Astrocyte (in vitro differentiated cells and primary cell): ENCODE data around the gene ZCCHC12. TPM values are rescaled to one million over a fixed set of nuclear protein-coding genes. Genes with fewer than 3 reads are reported as not detected.

Source experiments
- DNase-seq: peaks from one replicate; pipeline ENCODE4 v3.0.0-alpha.2; 2010; ENCODE audit warnings: low read depth
- FAIRE-seq: peaks from 2 replicates; lab custom pipeline; 2011; peaks lifted over from hg19 to GRCh38; lab: Jason Lieb, UNC
- H2AFZ ChIP-seq: 2 replicates; pipeline ENCODE4 v1.6.0; 2012; ENCODE audit warnings: low read depth, low read length, inconsistent platforms
- H3K27ac ChIP-seq: 2 replicates; pipeline ENCODE4 v1.5.1; 2011; ENCODE audit warnings: low read depth, low read length, inconsistent platforms
- H3K27me3 ChIP-seq: 2 replicates; pipeline ENCODE4 v1.6.0; 2011; ENCODE audit warnings: low read length, inconsistent platforms; ENCODE audit not compliant: insufficient read depth
- H3K36me3 ChIP-seq: 2 replicates; pipeline ENCODE4 v1.5.1; 2011; ENCODE audit warnings: low read length, inconsistent platforms; ENCODE audit not compliant: insufficient read depth
- H3K4me1 ChIP-seq: 2 replicates; pipeline ENCODE4 v1.5.1; 2011; ENCODE audit warnings: low read length, inconsistent platforms; ENCODE audit not compliant: insufficient read depth
- H3K4me2 ChIP-seq: 2 replicates; pipeline ENCODE4 v1.6.0; 2012; ENCODE audit warnings: low read length, inconsistent platforms
- H3K4me3 ChIP-seq: 2 replicates; pipeline ENCODE4 v1.5.1; 2011; ENCODE audit warnings: low read depth, mild to moderate bottlenecking, low read length, inconsistent platforms; ENCODE audit not compliant: insufficient read depth
- H3K79me2 ChIP-seq: 2 replicates; pipeline ENCODE4 v1.6.0; 2012; ENCODE audit warnings: mild to moderate bottlenecking, low read length, inconsistent platforms; ENCODE audit not compliant: insufficient read depth
- H3K9ac ChIP-seq: 2 replicates; pipeline ENCODE4 v1.6.0; 2012; ENCODE audit warnings: mild to moderate bottlenecking, low read length, inconsistent platforms
- H3K9me3 ChIP-seq: 2 replicates; pipeline ENCODE4 v1.5.1; 2012; ENCODE audit warnings: low read depth, mild to moderate bottlenecking, low read length, inconsistent platforms; ENCODE audit not compliant: insufficient read depth
- H4K20me1 ChIP-seq: 2 replicates; pipeline ENCODE4 v1.6.0; 2012; ENCODE audit warnings: low read length, inconsistent platforms; ENCODE audit not compliant: insufficient read depth
- H3K27ac Mint-ChIP-seq: one replicate; pipeline ENCODE4 v1.8.0; 2021; ENCODE audit warnings: mild to moderate bottlenecking, mixed read lengths; ENCODE audit not compliant: unreplicated experiment
- H3K27me3 Mint-ChIP-seq: one replicate; pipeline ENCODE4 v1.8.0; 2021; ENCODE audit warnings: low read depth, mixed read lengths; ENCODE audit not compliant: unreplicated experiment
- H3K36me3 Mint-ChIP-seq: one replicate; pipeline ENCODE4 v1.8.0; 2021; ENCODE audit warnings: low read depth, mixed read lengths; ENCODE audit not compliant: unreplicated experiment
- H3K4me1 Mint-ChIP-seq: one replicate; pipeline ENCODE4 v1.8.0; 2021; ENCODE audit warnings: low read depth, mixed read lengths; ENCODE audit not compliant: unreplicated experiment
- H3K4me3 Mint-ChIP-seq: one replicate; pipeline ENCODE4 v1.8.0; 2021; ENCODE audit warnings: mild to moderate bottlenecking, moderate library complexity, mixed read lengths; ENCODE audit not compliant: unreplicated experiment
- H3K9me3 Mint-ChIP-seq: one replicate; pipeline ENCODE4 v1.8.0; 2021; ENCODE audit warnings: mild to moderate bottlenecking, mixed read lengths; ENCODE audit not compliant: unreplicated experiment
- EZH2 ChIP-seq: IDR thresholded peaks from 2 replicates; pipeline ENCODE4 v1.6.1; 2012; ENCODE audit warnings: mild to moderate bottlenecking, low read length, inconsistent platforms; ENCODE audit not compliant: insufficient read depth
- total RNA-seq: library from RNA; stranded (reverse); gene quantifications from 2 replicates; pipeline ENCODE4 v1.2.1, GENCODE V29; 2021
- TF ChIP-seq, protein P1 (sequence below): IDR thresholded peaks from 2 replicates; pipeline ENCODE4 v1.5.1; 2011; ENCODE audit warnings: low read depth, mild to moderate bottlenecking, inconsistent platforms, low read length, moderate library complexity; ENCODE audit not compliant: insufficient read depth

The ZCCHC12 gene
- total RNA-seq, 1 donor from 2014 or later = 0.16 TPM

- H4K20me1 ChIP-seq = no peaks in the 10 kb centered on the region
- H3K27ac Mint-ChIP-seq = no peak overlapping the region
- H3K36me3 ChIP-seq = no peaks in the 10 kb centered on the region
- H3K9me3 Mint-ChIP-seq = peaks cover 7% of the 10 kb centered on the region
- H3K27me3 ChIP-seq = peaks cover 22% of the 10 kb centered on the region
- H3K36me3 Mint-ChIP-seq = no peaks in the 10 kb centered on the region
- no peaks in the 10 kb centered on the region for H3K79me2 ChIP-seq
- no peak overlapping the region for H3K4me2 ChIP-seq
- H3K4me1 Mint-ChIP-seq = no peaks in the 10 kb centered on the region
- peaks cover 60% of the 10 kb centered on the region for H3K27me3 Mint-ChIP-seq
- no peak overlapping the region for H3K4me3 Mint-ChIP-seq
- no peak overlapping the region for H3K27ac ChIP-seq
- DNase-seq (no peak), FAIRE-seq (peak; percentile 86)
- H3K4me3 ChIP-seq = no peak overlapping the region
- no peak overlapping the region for H2AFZ ChIP-seq
- TF ChIP-seq, protein P1, sequence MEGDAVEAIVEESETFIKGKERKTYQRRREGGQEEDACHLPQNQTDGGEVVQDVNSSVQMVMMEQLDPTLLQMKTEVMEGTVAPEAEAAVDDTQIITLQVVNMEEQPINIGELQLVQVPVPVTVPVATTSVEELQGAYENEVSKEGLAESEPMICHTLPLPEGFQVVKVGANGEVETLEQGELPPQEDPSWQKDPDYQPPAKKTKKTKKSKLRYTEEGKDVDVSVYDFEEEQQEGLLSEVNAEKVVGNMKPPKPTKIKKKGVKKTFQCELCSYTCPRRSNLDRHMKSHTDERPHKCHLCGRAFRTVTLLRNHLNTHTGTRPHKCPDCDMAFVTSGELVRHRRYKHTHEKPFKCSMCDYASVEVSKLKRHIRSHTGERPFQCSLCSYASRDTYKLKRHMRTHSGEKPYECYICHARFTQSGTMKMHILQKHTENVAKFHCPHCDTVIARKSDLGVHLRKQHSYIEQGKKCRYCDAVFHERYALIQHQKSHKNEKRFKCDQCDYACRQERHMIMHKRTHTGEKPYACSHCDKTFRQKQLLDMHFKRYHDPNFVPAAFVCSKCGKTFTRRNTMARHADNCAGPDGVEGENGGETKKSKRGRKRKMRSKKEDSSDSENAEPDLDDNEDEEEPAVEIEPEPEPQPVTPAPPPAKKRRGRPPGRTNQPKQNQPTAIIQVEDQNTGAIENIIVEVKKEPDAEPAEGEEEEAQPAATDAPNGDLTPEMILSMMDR = no peak
- TF ChIP-seq EZH2 = no peak
- H3K4me1 ChIP-seq = peaks cover 5% of the 10 kb centered on the region
- no peaks in the 10 kb centered on the region for H3K9me3 ChIP-seq
- H3K9ac ChIP-seq = no peak overlapping the region
Measured at GRCh38 chrX:118825227-118825626, 1.6 kb downstream of the ZCCHC12 start.

DNA sequence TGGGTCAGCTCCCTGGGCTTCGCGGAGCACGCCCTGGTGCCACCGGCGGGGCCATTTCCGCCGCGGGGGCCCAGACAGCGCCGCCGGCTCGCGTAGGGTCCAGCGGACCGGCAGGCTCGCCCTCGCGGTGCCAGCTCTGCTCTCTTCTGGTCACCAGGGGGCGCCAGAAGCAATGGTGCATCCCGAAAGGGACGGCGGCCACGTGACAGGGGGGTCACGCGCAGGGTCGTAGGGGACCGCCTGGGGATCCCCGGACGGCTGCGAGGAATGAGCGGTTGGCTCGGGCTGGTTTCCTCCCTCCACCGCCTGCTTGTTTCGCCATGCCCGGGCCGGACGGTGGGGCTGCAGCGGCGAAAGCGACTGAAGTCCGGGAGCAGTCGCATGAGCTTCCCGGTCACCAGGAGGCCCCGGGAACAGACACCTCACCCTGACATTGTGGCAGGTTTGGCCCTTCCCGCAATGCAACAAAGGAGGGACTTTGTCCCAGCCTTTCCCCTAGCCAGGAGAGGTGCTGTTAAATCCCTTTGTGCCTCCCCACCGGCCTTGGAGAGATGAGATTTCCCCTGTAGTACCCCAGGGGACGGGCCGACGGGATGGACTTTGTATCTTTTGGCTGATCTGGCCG lies 15.8 kb downstream of the ZCCHC12 start:
- FAIRE-seq (no peak), DNase-seq (no peak)
- Histone ChIP-seq H3K79me2 (no peaks in the 10 kb centered on the region), H2AFZ (peak overlapping the region; percentile 81), H3K27me3 (no peaks in the 10 kb centered on the region), H4K20me1 (no peaks in the 10 kb centered on the region), H3K4me3 (peak overlapping the region; percentile 52), H3K4me1 (no peaks in the 10 kb centered on the region), H3K4me2 (peak overlapping the region; percentile 84), H3K9ac (peak overlapping the region; percentile 48), H3K27ac (no peak overlapping the region), H3K36me3 (no peaks in the 10 kb centered on the region), H3K9me3 (no peaks in the 10 kb centered on the region)
- H3K4me3 Mint-ChIP-seq = peak overlapping the region; percentile 50
- H3K4me1 Mint-ChIP-seq = no peaks in the 10 kb centered on the region
- H3K36me3 Mint-ChIP-seq = no peaks in the 10 kb centered on the region
- no peaks in the 10 kb centered on the region for H3K9me3 Mint-ChIP-seq
- H3K27ac Mint-ChIP-seq = no peak overlapping the region
- TF ChIP-seq, protein P1 = peak; percentile 21
- no peak for TF ChIP-seq EZH2
- H3K27me3 Mint-ChIP-seq = no peaks in the 10 kb centered on the region

- H3K27me3 ChIP-seq = no peaks in the 10 kb centered on the region
- no peaks in the 10 kb centered on the region for H3K9me3 ChIP-seq
- H3K4me2 ChIP-seq = no peak overlapping the region
- H3K36me3 ChIP-seq = no peaks in the 10 kb centered on the region
- TF ChIP-seq, protein P1 = peak; percentile 52
- no peak for TF ChIP-seq EZH2
- no peak overlapping the region for H3K9ac ChIP-seq
- no peaks in the 10 kb centered on the region for H3K4me1 Mint-ChIP-seq
- H3K9me3 Mint-ChIP-seq = peaks cover 1% of the 10 kb centered on the region
- H3K4me3 Mint-ChIP-seq = no peak overlapping the region
- H3K27ac Mint-ChIP-seq = no peak overlapping the region
- H3K79me2 ChIP-seq = no peaks in the 10 kb centered on the region
- H4K20me1 ChIP-seq = no peaks in the 10 kb centered on the region
- no peak overlapping the region for H3K4me3 ChIP-seq
- FAIRE-seq (peak; percentile 90), DNase-seq (peak; percentile 12)
- H2AFZ ChIP-seq = no peak overlapping the region
- no peaks in the 10 kb centered on the region for H3K36me3 Mint-ChIP-seq
- no peaks in the 10 kb centered on the region for H3K4me1 ChIP-seq
- H3K27me3 Mint-ChIP-seq = peaks cover 6% of the 10 kb centered on the region
- H3K27ac ChIP-seq = no peak overlapping the region
Measured at GRCh38 chrX:118847676-118848075, 24.1 kb downstream of the ZCCHC12 start.
